ENCODE measurements around the gene RELCH. TPM values are rescaled to one million over a fixed set of nuclear protein-coding genes. Genes with fewer than 3 reads are reported as not detected.

RELCH gene
- total RNA-seq, 1 donor from 2014 or later, result 16.7 TPM

GRCh38 chr18:62200121-62200914, 13.3 kb downstream of the RELCH start:
- no peak for TF ChIP-seq CTCF (conservative IDR thresholded peaks at IDR 0.05; ENCODE audit: low read depth, low read length)
- DNase-seq (ENCODE audit: low read depth), result no peak
- H3K4me3 ChIP-seq (ENCODE audit: low read depth, low read length), result no peak overlapping the region

- DNase-seq (ENCODE audit: low read depth), result no peak
- no peak overlapping the region for H3K4me3 ChIP-seq (ENCODE audit: low read depth, low read length)
- no peak for TF ChIP-seq CTCF (conservative IDR thresholded peaks at IDR 0.05; ENCODE audit: low read depth, low read length)
Measured at GRCh38 chr18:62201870-62202269, 14.8 kb downstream of the RELCH start.

GRCh38 chr18:62205824-62206223, 18.8 kb downstream of the RELCH start:
- H3K4me3 ChIP-seq (ENCODE audit: low read depth, low read length), result no peak overlapping the region
- TF ChIP-seq CTCF (conservative IDR thresholded peaks at IDR 0.05; ENCODE audit: low read depth, low read length), result no peak
- DNase-seq (ENCODE audit: low read depth), result no peak

DNA sequence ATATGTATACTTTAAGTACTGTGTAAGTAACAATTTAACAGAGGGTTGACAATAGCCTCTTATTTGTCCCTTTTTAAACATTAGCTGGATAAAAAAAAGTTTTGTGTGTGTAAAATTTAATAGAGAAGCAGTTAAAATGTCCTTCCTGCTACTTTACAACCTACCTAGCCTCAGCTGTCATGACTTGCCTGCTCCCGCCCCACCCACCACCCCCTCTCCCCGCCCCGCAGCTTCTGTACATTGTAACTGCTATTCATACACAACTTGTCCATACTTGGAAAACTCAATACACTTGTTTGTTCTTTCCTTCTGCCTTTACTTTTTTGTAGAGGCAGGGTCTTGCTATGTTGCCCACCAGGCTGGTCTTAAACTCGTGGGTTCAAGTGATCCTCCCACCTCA, 19.5 kb downstream of the RELCH start:
- H3K4me3 ChIP-seq (ENCODE audit: low read depth, low read length), result no peak overlapping the region
- TF ChIP-seq CTCF (conservative IDR thresholded peaks at IDR 0.05; ENCODE audit: low read depth, low read length), result no peak
- DNase-seq (ENCODE audit: low read depth), result no peak

DNA sequence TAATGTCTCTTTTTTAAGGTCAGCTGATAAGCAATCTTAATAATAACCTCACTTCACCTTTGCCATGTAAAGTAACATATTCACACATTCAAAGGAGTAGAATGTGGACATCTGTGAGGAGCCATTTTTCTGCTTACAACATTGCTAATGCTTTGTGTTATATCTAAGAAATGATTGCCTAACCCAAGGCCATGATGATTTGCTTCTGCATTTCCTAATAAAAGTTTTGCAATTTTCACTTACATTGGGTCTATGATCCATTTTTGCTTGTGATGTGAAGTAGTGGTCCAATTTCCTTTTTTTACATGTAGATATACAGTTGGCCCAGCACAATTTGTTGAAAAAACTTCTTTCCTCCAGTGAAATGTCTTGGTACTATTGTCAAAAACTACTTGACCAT, 22.0 kb downstream of the RELCH start:
- TF ChIP-seq CTCF (conservative IDR thresholded peaks at IDR 0.05; ENCODE audit: low read depth, low read length), result no peak
- no peak for DNase-seq (ENCODE audit: low read depth)
- no peak overlapping the region for H3K4me3 ChIP-seq (ENCODE audit: low read depth, low read length)

DNA sequence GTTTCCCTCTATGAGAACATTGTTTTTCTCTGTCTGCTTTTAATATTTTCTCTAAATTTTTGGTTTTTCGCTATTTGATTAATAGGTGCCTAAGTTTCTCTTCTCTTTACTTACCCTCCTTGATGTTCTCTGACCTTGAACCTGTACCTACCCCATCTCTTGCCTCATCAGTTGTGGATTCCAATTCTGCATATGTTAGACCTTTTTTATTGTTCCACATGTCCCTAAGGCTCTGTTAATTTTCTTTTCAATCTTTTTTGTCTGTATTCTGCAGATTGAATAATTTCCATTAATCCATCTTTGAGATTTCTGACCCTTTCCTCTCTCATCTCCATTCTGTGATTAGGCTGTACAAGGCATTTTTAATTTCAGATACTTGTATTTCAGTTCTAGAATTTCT, 23.1 kb downstream of the RELCH start:
- TF ChIP-seq CTCF (conservative IDR thresholded peaks at IDR 0.05; ENCODE audit: low read depth, low read length), result no peak
- no peak for DNase-seq (ENCODE audit: low read depth)
- no peak overlapping the region for H3K4me3 ChIP-seq (ENCODE audit: low read depth, low read length)

GRCh38 chr18:62211325-62211828, 24.3 kb downstream of the RELCH start:
- DNase-seq (ENCODE audit: low read depth), result no peak
- H3K4me3 ChIP-seq (ENCODE audit: low read depth, low read length), result no peak overlapping the region
- no peak for TF ChIP-seq CTCF (conservative IDR thresholded peaks at IDR 0.05; ENCODE audit: low read depth, low read length)

All from epithelial cell of proximal tubule (primary cell).